Psoas muscle (tissue), 8 donors: ENCODE results near the gene ZBTB26. TPM values are rescaled to one million over a fixed set of nuclear protein-coding genes. Genes with fewer than 3 reads are reported as not detected.

Experiments used
- ATAC-seq, 4 donors: fragments of 200-7000 bp; cut with Tn5 transposase; one replicate each; pipeline ENCODE4 v1.9.1; 2020; ENCODE audit warnings: moderate library complexity in 3 of 4, mild to moderate bottlenecking in 2 of 4
- DNase-seq, 2 donors: peaks; one replicate each; pipeline ENCODE4 v3.0.0-alpha.2; 2020
- H3K27ac ChIP-seq: fragments of 200-600 bp; one replicate; pipeline ENCODE4 v1.8.0; 2022
- H3K27me3 ChIP-seq, 3 donors: fragments of 200-600 bp in 1 of 3; one replicate each; pipeline versions ENCODE4 v1.6.1 to v1.8.0; 2013 to 2022; ENCODE audit warnings: low read length in 2 of 3, mild to moderate bottlenecking in 2 of 3, moderate library complexity in 1 of 3; ENCODE audit not compliant: insufficient read depth in 3 of 3
- H3K36me3 ChIP-seq, 2 donors: fragments of 200-600 bp in 1 of 2; one replicate each; pipeline versions ENCODE4 v1.6.1 to v1.8.0; 2013 to 2022; ENCODE audit warnings: low read depth in 1 of 2, mild to moderate bottlenecking in 1 of 2, moderate library complexity in 1 of 2; ENCODE audit not compliant: insufficient read depth in 1 of 2
- H3K4me1 ChIP-seq: fragments of 200-600 bp; one replicate; pipeline ENCODE4 v1.8.0; 2022
- H3K4me3 ChIP-seq: fragments of 200-600 bp; one replicate; pipeline ENCODE4 v1.8.0; 2022; ENCODE audit warnings: mild to moderate bottlenecking
- H3K9me3 ChIP-seq: fragments of 200-600 bp; one replicate; pipeline ENCODE4 v1.8.0; 2022
- WGBS, 3 donors: extraction: QIAGEN DNeasy Blood & Tissue Kit; methylation state at CpG; one replicate each; pipeline versions ENCODE4 v1.1.6 to v1.1.7; 2013; 5-methylcytosine and 5-hydroxymethylcytosine counted together
- intact Hi-C, 2 donors: fragments of 100-400 bp; cut with DNase I; formaldehyde crosslinking; loops; one replicate each; pipeline versions ENCODE4 v1.11.0 to v1.14.2; 2022
- polyA plus RNA-seq, 3 donors: library from polyadenylated mRNA; stranded (reverse); fragments of 200-250 nt; gene quantifications; one replicate each; pipeline ENCODE4 v1.2.3, GENCODE V29; 2013
- total RNA-seq, 4 donors: library from RNA; stranded (reverse); fragmentation: NEBNext Ultra II Directional in 2 of 4; extraction: Animal tissue kit (Norgen Biotek cat#: 25700) in 2 of 4; gene quantifications; one replicate each; pipeline versions ENCODE4 v1.2.1 to v1.2.4, GENCODE V29; 2021 to 2023
- TF ChIP-seq, protein P1 (sequence below): fragments of 200-600 bp; IDR thresholded peaks from one replicate; pipeline ENCODE4 v1.8.0; 2022; ENCODE audit warnings: antibody characterized with exemption
- donor health status: healthy with polysubstance abuse.
- donor health status: DM: no; HTN: no; CAD: no; lungs with moderate emphysema.
- donor health status: Bipolar disorder and iron deficiency.
- donor health status: healthy.
- donor health status: DM: yes; HTN: yes; CAD: no.
- donor health status: DM: no; HTN: no; CAD: no.
- donor health status: DM: no; HTN: no; CAD: no.
- donor health status: DM: yes; HTN: yes; CAD: no.

The ZBTB26 gene
- total and polyA plus RNA-seq, 7 donors = 2.0 to 4.8 (median 3.1) TPM

DNA sequence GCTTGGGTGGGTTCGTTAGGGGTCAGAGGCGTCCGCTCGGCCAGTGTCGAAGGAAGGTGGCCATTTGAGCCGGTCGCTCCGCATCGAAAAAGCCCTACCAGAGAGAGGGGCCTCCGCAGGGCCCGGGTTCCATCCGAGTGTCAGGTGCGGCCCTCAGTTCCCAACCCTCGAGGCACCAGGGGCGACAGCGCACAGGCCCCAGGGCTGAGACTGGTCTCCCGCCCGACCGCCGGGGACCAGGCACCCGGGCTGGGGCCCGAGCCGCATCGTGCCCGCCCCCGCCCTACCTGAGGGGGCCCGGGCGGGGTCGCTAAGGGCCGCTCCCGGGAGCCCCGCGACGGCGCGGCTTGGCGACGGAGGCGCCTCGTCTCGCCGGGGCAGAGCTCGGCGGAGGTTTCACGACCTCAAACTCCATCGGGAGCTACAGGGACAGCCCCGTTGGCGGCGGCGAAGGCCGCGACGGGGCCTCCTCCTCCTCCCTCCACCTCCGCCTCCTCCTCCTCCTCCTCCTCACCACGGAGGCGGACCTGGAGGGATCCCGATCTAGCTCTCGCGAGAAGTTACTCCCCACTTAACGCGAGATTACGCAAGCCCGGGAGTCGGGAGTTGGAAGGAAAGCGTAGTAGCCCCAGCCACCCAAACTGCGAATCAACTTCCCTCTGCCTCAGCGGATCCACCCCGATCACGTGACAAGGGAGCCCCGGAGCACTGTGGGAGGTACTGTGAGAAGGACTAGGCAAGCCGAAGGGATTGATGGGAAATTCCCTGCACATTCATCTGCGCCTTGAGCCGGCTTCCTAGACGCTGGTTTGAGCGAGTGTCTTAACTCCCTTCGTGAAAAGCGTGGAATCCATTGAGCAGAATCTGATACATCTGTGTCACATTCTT, 26.2 kb downstream of the ZBTB26 start, which contains the start of gene RC3H2:
Gene RC3H2, minus strand, starts transcription at position 537 of the 888 bp plus-strand sequence. CDS start 7,850 bp downstream, outside the sequence.
- H3K9me3 ChIP-seq = no peaks in the 10 kb centered on the region
- 0% methylated on average over 41 to 77 of the region's 77 CpGs for WGBS, 3 donors
- ATAC-seq (peak; percentile 98 to 99 (median 98)), DNase-seq (peak; percentile 98 to 99)
- intact Hi-C loops = loop anchor here in 1 of 2 donors (5.0 kb wide), 1 partner anchor 37 kb away; the partner anchor contains the start of gene RABGAP1
- H3K4me1 ChIP-seq = peaks cover 30% of the 10 kb centered on the region
- peaks cover 0 to 10% of the 10 kb centered on the region in 2 donors for H3K36me3 ChIP-seq
- H3K4me3 ChIP-seq = peak within 1 kb of the TSS; percentile 84
- H3K27me3 ChIP-seq = no peaks in the 10 kb centered on the region
- peak within 1 kb of the TSS; percentile 87 for H3K27ac ChIP-seq
- TF ChIP-seq, protein P1, sequence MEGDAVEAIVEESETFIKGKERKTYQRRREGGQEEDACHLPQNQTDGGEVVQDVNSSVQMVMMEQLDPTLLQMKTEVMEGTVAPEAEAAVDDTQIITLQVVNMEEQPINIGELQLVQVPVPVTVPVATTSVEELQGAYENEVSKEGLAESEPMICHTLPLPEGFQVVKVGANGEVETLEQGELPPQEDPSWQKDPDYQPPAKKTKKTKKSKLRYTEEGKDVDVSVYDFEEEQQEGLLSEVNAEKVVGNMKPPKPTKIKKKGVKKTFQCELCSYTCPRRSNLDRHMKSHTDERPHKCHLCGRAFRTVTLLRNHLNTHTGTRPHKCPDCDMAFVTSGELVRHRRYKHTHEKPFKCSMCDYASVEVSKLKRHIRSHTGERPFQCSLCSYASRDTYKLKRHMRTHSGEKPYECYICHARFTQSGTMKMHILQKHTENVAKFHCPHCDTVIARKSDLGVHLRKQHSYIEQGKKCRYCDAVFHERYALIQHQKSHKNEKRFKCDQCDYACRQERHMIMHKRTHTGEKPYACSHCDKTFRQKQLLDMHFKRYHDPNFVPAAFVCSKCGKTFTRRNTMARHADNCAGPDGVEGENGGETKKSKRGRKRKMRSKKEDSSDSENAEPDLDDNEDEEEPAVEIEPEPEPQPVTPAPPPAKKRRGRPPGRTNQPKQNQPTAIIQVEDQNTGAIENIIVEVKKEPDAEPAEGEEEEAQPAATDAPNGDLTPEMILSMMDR = no peak

DNA sequence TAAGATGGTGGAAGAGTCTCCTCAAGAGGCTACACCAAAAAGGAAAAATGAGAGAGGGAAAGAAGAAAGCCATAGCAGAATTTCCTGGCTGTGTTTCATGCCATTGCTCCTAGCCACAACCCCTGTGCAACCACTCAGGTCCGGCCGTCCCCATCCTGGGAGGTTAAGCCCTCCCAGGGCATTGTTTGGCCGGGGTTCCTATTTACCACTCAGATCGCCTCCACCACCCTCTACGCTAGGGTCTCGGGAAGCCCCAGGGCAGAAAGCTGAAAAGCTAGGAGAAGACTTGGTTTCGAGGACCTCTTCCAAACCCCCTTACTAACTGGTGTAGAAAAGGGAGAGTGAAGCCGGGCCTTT, 26.9 kb downstream of the ZBTB26 start:
- Histone ChIP-seq H3K27ac (peak overlapping the region; percentile 87), H3K4me3 (peak overlapping the region; percentile 84), H3K9me3 (no peaks in the 10 kb centered on the region), H3K4me1 (peaks cover 31% of the 10 kb centered on the region), H3K27me3 (no peaks in the 10 kb centered on the region), H3K36me3 (peaks cover 0 to 4% of the 10 kb centered on the region in 2 donors)
- TF ChIP-seq, protein P1 = no peak
- DNase-seq (peak in 1 of 2 donors; percentile 17), ATAC-seq (peak; percentile 14 to 50 (median 28))
- 0 to 1% (median 0%) methylated on average over 8 of the region's 8 CpGs for WGBS, 3 donors
- intact Hi-C loops = loop anchor here in 1 of 2 donors (5.0 kb wide), 1 partner anchor 38 kb away; the partner anchor contains the start of gene RABGAP1

DNA sequence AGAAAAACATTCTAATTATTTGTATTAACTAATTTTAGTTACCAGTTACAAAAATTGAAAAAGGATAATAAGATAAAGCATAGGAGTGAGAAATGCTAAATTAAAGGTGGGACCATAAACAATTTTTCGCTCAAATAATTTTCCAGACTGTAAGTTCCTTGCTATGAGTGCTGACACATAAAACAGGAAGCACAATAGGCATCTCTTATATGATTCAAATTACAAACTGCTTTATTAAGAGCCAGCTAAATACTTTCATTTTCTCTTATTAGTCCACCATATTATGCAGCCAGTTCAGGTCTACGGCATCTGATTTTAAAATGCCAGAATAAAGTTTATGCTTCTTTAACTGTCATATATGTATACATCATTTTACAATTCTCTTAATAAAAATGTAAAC, 30.5 kb downstream of the ZBTB26 start:
- intact Hi-C loops = loop anchor here in 1 of 2 donors (5.0 kb wide), 1 partner anchor 42 kb away; the partner anchor contains the start of gene RABGAP1
- H3K4me3 ChIP-seq = peak overlapping the region; percentile 8
- no peak for ATAC-seq
- H3K4me1 ChIP-seq = peaks cover 31% of the 10 kb centered on the region
- no peak overlapping the region for H3K27ac ChIP-seq
- DNase-seq = no peak
- 60 to 69% (median 66%) methylated on average over 2 of the region's 2 CpGs for WGBS, 3 donors
- no peaks in the 10 kb centered on the region for H3K9me3 ChIP-seq
- H3K36me3 ChIP-seq = peaks cover 4 to 17% of the 10 kb centered on the region in 2 donors
- TF ChIP-seq, protein P1 = no peak
- H3K27me3 ChIP-seq = no peaks in the 10 kb centered on the region

DNA sequence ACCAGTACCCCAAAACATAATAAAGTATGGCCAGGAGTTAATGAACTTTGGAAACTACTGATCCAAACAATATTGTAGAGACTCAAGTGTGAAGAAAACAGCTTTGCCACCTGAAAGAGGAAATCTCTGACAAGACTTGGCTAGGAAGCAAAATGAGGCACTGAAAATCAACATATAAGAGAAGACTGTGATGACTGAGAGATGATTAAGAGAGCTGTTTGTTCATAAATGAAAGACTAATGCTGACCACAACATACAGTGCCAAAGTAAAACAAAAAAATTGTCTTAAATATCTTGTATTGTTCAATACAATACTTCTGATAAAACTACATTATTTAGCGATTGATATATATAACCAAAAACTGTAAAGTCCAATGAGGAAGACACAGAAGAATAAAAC, 33.3 kb downstream of the ZBTB26 start:
- intact Hi-C loops = no loop called here
- ATAC-seq (no peak), DNase-seq (no peak)
- no peak overlapping the region for H3K4me3 ChIP-seq
- H3K27me3 ChIP-seq = no peaks in the 10 kb centered on the region
- peaks cover 4 to 45% of the 10 kb centered on the region in 2 donors for H3K36me3 ChIP-seq
- H3K4me1 ChIP-seq = peaks cover 18% of the 10 kb centered on the region
- WGBS, 3 donors = 97 to 100% (median 100%) methylated on average over 1 of the region's 1 CpG
- H3K27ac ChIP-seq = no peak overlapping the region
- TF ChIP-seq, protein P1 = no peak
- no peaks in the 10 kb centered on the region for H3K9me3 ChIP-seq
